Astrocyte (in vitro differentiated cells and primary cell): ENCODE data around the gene MBD3L4.

ENCODE experiments used
- EZH2 ChIP-seq: IDR thresholded peaks from 2 replicates; pipeline ENCODE4 v1.6.1; 2012; ENCODE audit warnings: mild to moderate bottlenecking, low read length, inconsistent platforms; ENCODE audit not compliant: insufficient read depth
- TF ChIP-seq, protein P1 (sequence below): IDR thresholded peaks from 2 replicates; pipeline ENCODE4 v1.5.1; 2011; ENCODE audit warnings: low read depth, mild to moderate bottlenecking, inconsistent platforms, low read length, moderate library complexity; ENCODE audit not compliant: insufficient read depth

- TF ChIP-seq, protein P1, sequence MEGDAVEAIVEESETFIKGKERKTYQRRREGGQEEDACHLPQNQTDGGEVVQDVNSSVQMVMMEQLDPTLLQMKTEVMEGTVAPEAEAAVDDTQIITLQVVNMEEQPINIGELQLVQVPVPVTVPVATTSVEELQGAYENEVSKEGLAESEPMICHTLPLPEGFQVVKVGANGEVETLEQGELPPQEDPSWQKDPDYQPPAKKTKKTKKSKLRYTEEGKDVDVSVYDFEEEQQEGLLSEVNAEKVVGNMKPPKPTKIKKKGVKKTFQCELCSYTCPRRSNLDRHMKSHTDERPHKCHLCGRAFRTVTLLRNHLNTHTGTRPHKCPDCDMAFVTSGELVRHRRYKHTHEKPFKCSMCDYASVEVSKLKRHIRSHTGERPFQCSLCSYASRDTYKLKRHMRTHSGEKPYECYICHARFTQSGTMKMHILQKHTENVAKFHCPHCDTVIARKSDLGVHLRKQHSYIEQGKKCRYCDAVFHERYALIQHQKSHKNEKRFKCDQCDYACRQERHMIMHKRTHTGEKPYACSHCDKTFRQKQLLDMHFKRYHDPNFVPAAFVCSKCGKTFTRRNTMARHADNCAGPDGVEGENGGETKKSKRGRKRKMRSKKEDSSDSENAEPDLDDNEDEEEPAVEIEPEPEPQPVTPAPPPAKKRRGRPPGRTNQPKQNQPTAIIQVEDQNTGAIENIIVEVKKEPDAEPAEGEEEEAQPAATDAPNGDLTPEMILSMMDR = no peak
- no peak for TF ChIP-seq EZH2
These were observed 29.9 kb upstream of the MBD3L4 start for GRCh38 chr19:7069904-7070226.
